ENCODE data around the gene APC.

The APC gene

DNA sequence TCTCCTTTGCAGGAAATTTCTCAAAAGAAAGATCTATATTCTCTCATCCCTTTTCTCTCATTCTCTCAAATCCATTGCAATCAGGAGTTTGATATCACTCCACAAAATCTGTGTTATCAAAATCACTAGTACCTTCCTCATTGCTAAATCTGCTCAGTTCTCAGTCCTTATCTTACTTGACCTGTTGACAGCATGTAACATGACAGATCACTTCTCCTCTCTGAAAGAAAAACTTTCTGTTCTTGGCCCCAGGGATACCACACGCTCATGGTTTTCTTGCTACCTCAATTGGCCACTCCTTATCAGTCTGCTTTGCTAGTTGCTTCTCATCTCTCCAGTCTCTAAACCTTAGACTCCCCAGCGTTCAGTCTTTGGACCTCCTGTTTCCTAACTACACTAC is 145.5 kb downstream of the APC start:
- Histone ChIP-seq H3K9me3 (ENCODE audit: control insufficient read depth, insufficient read depth, low read depth, low read length) (no peaks in the 10 kb centered on the region), H3K36me3 (ENCODE audit: control insufficient read depth in 2 of 2, insufficient read depth in 1 of 2, low read length in 2 of 2) (peaks cover 33 to 80% of the 10 kb centered on the region in 2 experiments), H3K27ac (ENCODE audit: extremely low read depth, low read depth, low read length) (no peak overlapping the region), H3K4me1 (ENCODE audit: control insufficient read depth, insufficient read depth, low read length) (peaks cover 4% of the 10 kb centered on the region), H3K4me3 (ENCODE audit: low read depth, low read length) (no peak overlapping the region)
- ChIA-PET POLR2A (no interaction called here), CTCF (no interaction called here)
- TF ChIP-seq SCRT2 (tag by site-specific recombination; IDR thresholded peaks at IDR 0.05) = peak; percentile 75
- TF ChIP-seq, protein P1, sequence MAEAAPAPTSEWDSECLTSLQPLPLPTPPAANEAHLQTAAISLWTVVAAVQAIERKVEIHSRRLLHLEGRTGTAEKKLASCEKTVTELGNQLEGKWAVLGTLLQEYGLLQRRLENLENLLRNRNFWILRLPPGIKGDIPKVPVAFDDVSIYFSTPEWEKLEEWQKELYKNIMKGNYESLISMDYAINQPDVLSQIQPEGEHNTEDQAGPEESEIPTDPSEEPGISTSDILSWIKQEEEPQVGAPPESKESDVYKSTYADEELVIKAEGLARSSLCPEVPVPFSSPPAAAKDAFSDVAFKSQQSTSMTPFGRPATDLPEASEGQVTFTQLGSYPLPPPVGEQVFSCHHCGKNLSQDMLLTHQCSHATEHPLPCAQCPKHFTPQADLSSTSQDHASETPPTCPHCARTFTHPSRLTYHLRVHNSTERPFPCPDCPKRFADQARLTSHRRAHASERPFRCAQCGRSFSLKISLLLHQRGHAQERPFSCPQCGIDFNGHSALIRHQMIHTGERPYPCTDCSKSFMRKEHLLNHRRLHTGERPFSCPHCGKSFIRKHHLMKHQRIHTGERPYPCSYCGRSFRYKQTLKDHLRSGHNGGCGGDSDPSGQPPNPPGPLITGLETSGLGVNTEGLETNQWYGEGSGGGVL (tag by site-specific recombination; IDR thresholded peaks at IDR 0.05) = no peak

DNA sequence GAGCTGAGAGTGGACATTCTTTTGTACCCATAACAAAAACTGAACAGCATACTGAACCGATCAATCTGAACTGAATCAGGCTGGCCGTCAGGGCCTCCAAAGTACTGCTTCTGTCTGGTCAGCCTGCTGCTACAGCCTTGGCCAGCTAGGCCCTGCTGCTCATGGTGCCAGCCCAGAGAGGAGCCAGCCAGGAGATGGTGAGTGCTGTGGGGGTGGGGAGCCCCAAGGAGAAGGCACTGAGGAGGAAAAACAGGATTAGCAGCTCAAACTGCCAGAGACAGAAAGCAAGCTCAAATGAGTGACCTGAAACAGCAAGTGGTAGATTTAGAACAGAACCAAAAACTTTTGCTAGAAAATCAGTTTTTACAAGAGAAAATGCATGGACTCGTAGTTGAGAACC is 147.3 kb downstream of the APC start:
- no peak overlapping the region for H3K4me3 ChIP-seq (ENCODE audit: low read depth, low read length)
- no peak for TF ChIP-seq ZNF529 (tag by site-specific recombination; IDR thresholded peaks at IDR 0.05; ENCODE audit: insufficient replicate concordance)
- TF ChIP-seq, protein P1 (tag by site-specific recombination; IDR thresholded peaks at IDR 0.05) = no peak
- TF ChIP-seq GLI4 (tag by site-specific recombination; IDR thresholded peaks at IDR 0.05) = no peak
- TF ChIP-seq ZNF600 (tag by site-specific recombination; IDR thresholded peaks at IDR 0.05) = no peak
- TF ChIP-seq ZNF544 (tag by site-specific recombination; IDR thresholded peaks at IDR 0.05) = no peak
- ChIA-PET POLR2A (no interaction called here), CTCF (no interaction called here)
- peaks cover 30 to 86% of the 10 kb centered on the region in 2 experiments for H3K36me3 ChIP-seq (ENCODE audit: control insufficient read depth in 2 of 2, insufficient read depth in 1 of 2, low read length in 2 of 2)
- no peak overlapping the region for H3K27ac ChIP-seq (ENCODE audit: extremely low read depth, low read depth, low read length)
- no peaks in the 10 kb centered on the region for H3K9me3 ChIP-seq (ENCODE audit: control insufficient read depth, insufficient read depth, low read depth, low read length)
- H3K4me1 ChIP-seq (ENCODE audit: control insufficient read depth, insufficient read depth, low read length) = no peaks in the 10 kb centered on the region

DNA sequence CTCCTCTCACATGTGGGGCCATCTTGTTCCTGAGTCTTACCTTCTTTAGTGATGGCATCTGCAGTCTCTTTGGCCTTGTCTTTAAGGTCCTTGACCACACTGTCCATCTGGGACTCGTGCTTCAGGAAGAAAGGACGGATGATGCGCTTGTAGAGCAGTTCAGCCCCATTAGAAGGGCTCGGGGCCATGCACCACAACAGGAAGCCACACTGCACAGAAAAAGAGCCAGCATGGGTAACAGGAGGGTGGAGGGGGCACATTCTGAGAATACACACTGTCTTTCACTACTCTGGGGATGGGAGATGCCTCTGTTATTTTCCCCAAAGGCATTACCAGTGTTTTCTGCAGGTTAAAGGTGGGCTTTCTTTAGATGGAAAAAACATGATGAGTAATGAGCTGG is 149.3 kb downstream of the APC start:
- ChIA-PET CTCF (no interaction called here), POLR2A (no interaction called here)
- H3K36me3 ChIP-seq (ENCODE audit: control insufficient read depth in 2 of 2, insufficient read depth in 1 of 2, low read length in 2 of 2) = peaks cover 27 to 74% of the 10 kb centered on the region in 2 experiments
- H3K4me1 ChIP-seq (ENCODE audit: control insufficient read depth, insufficient read depth, low read length) = no peaks in the 10 kb centered on the region
- no peak overlapping the region for H3K27ac ChIP-seq (ENCODE audit: extremely low read depth, low read depth, low read length)
- no peak overlapping the region for H3K4me3 ChIP-seq (ENCODE audit: low read depth, low read length)
- no peaks in the 10 kb centered on the region for H3K9me3 ChIP-seq (ENCODE audit: control insufficient read depth, insufficient read depth, low read depth, low read length)
- TF ChIP-seq, protein P2, sequence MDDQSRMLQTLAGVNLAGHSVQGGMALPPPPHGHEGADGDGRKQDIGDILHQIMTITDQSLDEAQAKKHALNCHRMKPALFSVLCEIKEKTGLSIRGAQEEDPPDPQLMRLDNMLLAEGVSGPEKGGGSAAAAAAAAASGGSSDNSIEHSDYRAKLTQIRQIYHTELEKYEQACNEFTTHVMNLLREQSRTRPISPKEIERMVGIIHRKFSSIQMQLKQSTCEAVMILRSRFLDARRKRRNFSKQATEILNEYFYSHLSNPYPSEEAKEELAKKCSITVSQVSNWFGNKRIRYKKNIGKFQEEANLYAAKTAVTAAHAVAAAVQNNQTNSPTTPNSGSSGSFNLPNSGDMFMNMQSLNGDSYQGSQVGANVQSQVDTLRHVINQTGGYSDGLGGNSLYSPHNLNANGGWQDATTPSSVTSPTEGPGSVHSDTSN (CRISPR knock-in tag; IDR thresholded peaks at IDR 0.05) = no peak
- TF ChIP-seq ZNF530 (tag by site-specific recombination; IDR thresholded peaks at IDR 0.05; ENCODE audit: low read depth) = no peak
- no peak for TF ChIP-seq ZNF157 (tag by site-specific recombination; IDR thresholded peaks at IDR 0.05)
- no peak for TF ChIP-seq ZNF16 (tag by site-specific recombination; IDR thresholded peaks at IDR 0.05; ENCODE audit: low read depth)
- no peak for TF ChIP-seq SETDB1 (IDR thresholded peaks at IDR 0.05; ENCODE audit: insufficient read length, low read length)
- TF ChIP-seq, protein P3, sequence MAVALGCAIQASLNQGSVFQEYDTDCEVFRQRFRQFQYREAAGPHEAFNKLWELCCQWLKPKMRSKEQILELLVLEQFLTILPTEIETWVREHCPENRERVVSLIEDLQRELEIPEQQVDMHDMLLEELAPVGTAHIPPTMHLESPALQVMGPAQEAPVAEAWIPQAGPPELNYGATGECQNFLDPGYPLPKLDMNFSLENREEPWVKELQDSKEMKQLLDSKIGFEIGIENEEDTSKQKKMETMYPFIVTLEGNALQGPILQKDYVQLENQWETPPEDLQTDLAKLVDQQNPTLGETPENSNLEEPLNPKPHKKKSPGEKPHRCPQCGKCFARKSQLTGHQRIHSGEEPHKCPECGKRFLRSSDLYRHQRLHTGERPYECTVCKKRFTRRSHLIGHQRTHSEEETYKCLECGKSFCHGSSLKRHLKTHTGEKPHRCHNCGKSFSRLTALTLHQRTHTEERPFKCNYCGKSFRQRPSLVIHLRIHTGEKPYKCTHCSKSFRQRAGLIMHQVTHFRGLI (tag by site-specific recombination; IDR thresholded peaks at IDR 0.05) = no peak
- TF ChIP-seq ZNF146 (tag by site-specific recombination; IDR thresholded peaks at IDR 0.05) = no peak
- no peak for TF ChIP-seq ZNF324 (tag by site-specific recombination; IDR thresholded peaks at IDR 0.05)
- TF ChIP-seq, protein P4, sequence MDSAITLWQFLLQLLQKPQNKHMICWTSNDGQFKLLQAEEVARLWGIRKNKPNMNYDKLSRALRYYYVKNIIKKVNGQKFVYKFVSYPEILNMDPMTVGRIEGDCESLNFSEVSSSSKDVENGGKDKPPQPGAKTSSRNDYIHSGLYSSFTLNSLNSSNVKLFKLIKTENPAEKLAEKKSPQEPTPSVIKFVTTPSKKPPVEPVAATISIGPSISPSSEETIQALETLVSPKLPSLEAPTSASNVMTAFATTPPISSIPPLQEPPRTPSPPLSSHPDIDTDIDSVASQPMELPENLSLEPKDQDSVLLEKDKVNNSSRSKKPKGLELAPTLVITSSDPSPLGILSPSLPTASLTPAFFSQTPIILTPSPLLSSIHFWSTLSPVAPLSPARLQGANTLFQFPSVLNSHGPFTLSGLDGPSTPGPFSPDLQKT (IDR thresholded peaks at IDR 0.05; ENCODE audit: borderline replicate concordance, low read depth, low read length) = no peak
- no peak for TF ChIP-seq ZNF747 (tag by site-specific recombination; IDR thresholded peaks at IDR 0.05)
- TF ChIP-seq ZNF274 (IDR thresholded peaks at IDR 0.05; ENCODE audit: low read length) = no peak
- no peak for TF ChIP-seq ZNF274 (tag by site-specific recombination; IDR thresholded peaks at IDR 0.05; ENCODE audit: borderline replicate concordance)
- TF ChIP-seq ZBTB7A (tag by site-specific recombination; IDR thresholded peaks at IDR 0.05; ENCODE audit: low read depth) = no peak
- TF ChIP-seq HOXA7 (CRISPR knock-in tag; IDR thresholded peaks at IDR 0.05; ENCODE audit: borderline replicate concordance) = no peak
- TF ChIP-seq GLI2 (tag by site-specific recombination; IDR thresholded peaks at IDR 0.05; ENCODE audit: borderline replicate concordance, low read depth) = no peak
- no peak for TF ChIP-seq ZBTB1 (tag by site-specific recombination; IDR thresholded peaks at IDR 0.05)
- TF ChIP-seq, protein P5, sequence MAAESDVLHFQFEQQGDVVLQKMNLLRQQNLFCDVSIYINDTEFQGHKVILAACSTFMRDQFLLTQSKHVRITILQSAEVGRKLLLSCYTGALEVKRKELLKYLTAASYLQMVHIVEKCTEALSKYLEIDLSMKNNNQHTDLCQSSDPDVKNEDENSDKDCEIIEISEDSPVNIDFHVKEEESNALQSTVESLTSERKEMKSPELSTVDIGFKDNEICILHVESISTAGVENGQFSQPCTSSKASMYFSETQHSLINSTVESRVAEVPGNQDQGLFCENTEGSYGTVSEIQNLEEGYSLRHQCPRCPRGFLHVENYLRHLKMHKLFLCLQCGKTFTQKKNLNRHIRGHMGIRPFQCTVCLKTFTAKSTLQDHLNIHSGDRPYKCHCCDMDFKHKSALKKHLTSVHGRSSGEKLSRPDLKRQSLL (tag by site-specific recombination; IDR thresholded peaks at IDR 0.05) = no peak
- TF ChIP-seq ZNF404 (tag by site-specific recombination; IDR thresholded peaks at IDR 0.05) = no peak
